Posterior vena cava (tissue), 2 donors: Measurements from ENCODE around the gene CYTH1. TPM values are rescaled to one million over a fixed set of nuclear protein-coding genes. Genes with fewer than 3 reads are reported as not detected.

Experiments used
- DNase-seq: peaks from one replicate; pipeline ENCODE4 v3.0.0-alpha.2; 2020; ENCODE audit warnings: low spot score
- intact Hi-C, 2 donors: fragments of 100-400 bp; cut with DNase I; formaldehyde crosslinking; loops; one replicate each; pipeline versions ENCODE4 v1.14.1 to v1.14.2; 2022 to 2023
- total RNA-seq, 2 donors: library from RNA; stranded (reverse); fragmentation: NEBNext Ultra II Directional; extraction: Animal tissue kit (Norgen Biotek cat#: 25700); gene quantifications; one replicate each; pipeline ENCODE4 v1.2.1, GENCODE V29; 2021
- donor health status: DM: yes; HTN: yes; CAD: no.
- donor health status: DM: yes; HTN: yes; CAD: no.

The CYTH1 gene
- total RNA-seq, 2 donors from 2014 or later = 27.0 to 42.9 TPM

GRCh38 chr17:78669256-78669974 lies 112.7 kb downstream of the CYTH1 start:
- intact Hi-C loops = no loop called here
- DNase-seq = no peak

- no peak for DNase-seq
- intact Hi-C loops = no loop called here
These were observed 113.2 kb downstream of the CYTH1 start for GRCh38 chr17:78668847-78669246.

GRCh38 chr17:78667741-78668640 lies 114.1 kb downstream of the CYTH1 start:
- no peak for DNase-seq
- intact Hi-C loops = no loop called here

DNA sequence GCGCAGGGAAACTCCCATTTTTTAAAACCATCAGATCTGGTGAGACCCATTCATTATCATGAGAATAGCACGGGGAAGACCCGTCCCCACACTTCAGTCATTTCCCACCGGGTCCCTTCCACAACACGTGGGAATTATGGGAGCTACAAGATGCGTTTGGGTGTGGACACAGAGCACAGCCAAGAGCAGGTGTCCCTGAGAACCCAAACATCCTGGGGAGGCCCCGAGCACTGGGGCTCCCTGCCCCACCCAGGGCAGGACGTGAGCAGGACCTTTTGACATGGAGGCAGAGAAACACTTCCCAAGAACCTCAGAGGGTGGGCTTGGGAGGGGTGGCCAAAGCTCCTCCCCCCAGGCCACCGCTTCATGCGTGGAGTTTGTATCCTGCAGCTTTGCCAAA lies 115.0 kb downstream of the CYTH1 start:
- intact Hi-C loops = no loop called here
- no peak for DNase-seq

- intact Hi-C loops = no loop called here
- no peak for DNase-seq
These were observed 115.8 kb downstream of the CYTH1 start for GRCh38 chr17:78665952-78666920.

GRCh38 chr17:78665387-78665951 lies 116.6 kb downstream of the CYTH1 start:
- no peak for DNase-seq
- intact Hi-C loops = no loop called here

DNA sequence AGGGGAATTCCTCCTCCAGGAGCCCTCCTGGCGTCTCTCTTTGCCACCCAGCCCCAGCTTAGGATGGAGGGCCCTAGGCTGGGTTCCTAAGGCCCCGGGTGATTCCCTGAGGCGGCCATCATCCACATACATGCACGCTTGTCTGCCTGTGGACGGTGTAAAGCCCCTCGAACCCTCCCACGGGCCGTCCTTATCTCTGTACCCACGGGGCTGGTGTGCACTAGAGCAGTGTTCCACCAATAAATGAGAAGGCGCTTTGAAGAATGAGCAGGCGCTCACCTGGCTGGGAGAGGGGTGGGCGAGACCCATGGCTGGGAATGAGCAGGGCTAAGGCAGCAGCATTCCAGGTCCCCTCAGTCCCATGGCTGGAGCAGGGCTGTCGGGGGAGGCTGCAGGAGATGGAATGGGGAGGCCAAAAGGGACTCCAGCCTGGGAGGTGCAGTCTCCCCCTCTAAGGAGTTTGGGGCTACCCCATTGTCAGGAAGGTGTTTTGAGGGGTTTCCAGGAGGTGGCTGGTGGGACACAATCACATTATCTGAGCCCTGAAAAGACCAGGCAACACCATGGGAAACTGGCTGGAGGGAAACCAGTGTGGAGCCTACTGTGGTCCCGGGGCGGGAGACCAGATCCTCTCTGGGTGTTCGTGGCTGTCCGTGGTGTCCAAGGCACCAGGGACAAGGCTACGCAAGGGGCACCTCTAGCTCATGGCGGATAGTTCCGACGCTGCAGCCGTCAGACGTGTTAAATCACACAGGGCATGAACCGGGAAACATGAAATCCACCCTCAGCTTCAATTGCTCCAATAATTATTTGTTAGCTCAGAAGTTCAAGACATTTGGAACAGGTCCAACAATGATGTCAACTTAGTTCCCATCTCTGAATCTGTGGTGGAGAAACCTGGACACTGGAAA lies 117.3 kb downstream of the CYTH1 start:
- intact Hi-C loops = no loop called here
- no peak for DNase-seq

- intact Hi-C loops = no loop called here
- no peak for DNase-seq
These were observed 120.8 kb downstream of the CYTH1 start for GRCh38 chr17:78661093-78661770.

GRCh38 chr17:78659546-78659945 lies 122.5 kb downstream of the CYTH1 start:
- peak; percentile 70 for DNase-seq
- intact Hi-C loops = no loop called here

GRCh38 chr17:78658281-78658785 lies 123.7 kb downstream of the CYTH1 start:
- peak; percentile 63 for DNase-seq
- intact Hi-C loops = no loop called here

DNA sequence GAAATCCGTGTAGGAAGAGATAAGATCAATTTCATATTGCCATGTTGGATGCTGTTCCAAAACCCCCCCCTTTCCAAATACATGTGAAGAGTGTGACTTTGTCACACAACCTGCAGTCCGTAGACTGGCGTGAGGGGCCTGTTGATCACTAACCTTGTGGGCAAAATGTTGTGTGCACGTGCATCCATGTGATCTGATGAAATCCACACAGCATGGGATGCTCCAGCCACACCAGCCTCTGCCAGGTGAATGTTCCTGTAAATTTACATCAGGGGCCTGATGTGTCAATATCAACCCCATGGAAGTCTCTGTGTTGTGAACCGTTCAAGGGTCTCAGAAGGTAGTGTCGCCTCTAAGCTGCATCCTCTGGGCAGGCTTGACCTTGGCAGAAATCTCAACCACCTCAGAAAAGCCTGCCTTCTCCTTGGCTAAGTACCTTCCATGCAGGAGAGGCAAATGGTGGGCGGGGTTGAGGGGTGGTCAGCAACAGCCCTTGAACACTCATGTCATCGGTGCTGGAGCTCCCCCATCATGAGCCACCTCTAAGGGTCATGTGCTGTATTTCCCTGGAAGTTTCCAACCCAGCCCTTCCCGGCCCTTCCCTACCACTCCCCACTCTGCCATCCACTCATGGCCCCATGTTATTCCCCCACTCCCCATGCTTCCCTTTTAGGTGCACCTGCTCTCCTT lies 126.7 kb downstream of the CYTH1 start:
- peak; percentile 42 for DNase-seq
- intact Hi-C loops = no loop called here

DNA sequence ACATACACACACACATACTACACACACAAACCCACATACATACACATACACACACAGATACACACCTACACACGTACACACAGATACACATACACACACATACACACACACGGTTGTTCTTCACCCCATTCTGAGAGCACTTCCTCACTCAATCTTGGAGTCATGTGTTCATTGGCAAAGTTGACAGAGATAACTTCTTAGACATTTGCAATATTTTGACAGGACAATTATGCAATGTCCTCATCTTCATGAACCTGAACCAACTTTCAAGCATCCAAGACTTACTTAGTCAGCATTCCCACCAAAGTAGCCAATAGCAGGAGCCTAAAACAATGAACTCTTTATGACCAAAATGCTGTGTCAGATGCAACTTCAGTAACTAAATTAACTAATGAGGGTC lies 127.7 kb downstream of the CYTH1 start:
- DNase-seq = no peak
- intact Hi-C loops = no loop called here

DNA sequence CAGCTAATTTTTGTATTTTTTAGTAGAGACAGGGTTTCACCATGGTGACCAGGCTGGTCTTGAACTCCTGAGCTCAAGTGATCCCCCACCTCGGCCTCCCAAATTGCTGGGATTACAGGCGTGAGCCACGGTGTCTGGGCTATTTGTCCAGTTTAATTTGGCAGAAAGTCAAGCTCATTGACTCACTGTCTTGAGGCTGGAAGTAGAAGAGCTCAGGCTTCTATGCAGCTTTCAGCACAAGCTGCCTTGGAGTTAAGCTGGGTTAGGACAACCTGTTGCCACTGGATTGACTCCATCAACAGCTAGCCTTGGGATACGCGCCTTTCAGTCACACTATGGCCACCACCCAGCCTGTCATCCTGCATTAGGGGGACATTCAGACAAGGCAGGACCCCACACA lies 128.7 kb downstream of the CYTH1 start:
- intact Hi-C loops = no loop called here
- DNase-seq = peak; percentile 58

- intact Hi-C loops = no loop called here
- DNase-seq = peak; percentile 84
These were observed 129.2 kb downstream of the CYTH1 start for GRCh38 chr17:78652913-78653312.

DNA sequence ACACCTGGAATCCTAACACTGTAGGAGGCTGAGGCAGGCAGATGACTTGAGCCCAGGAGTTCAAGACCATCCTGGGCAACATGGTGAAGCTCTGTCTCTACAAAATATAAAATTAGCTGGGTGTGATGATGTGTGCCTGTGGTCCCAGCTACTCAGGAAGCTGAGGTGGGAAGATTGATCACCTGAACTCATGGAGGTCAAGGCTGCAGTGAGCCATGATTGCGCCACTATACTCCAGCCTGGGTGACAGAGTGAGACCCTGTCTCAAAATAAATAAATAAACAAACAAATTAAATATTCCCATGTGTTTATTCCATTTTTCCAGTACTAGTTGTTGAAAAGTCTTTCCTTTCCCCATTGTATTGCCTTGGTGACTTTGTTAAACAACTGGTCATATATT lies 130.0 kb downstream of the CYTH1 start:
- intact Hi-C loops = no loop called here
- peak; percentile 18 for DNase-seq

- no peak for DNase-seq
- intact Hi-C loops = no loop called here
These were observed 130.5 kb downstream of the CYTH1 start for GRCh38 chr17:78651554-78651953.
